KOPT-K1 (cell line): ENCODE data around the gene ZNF207.
"Not testable (repeated sequence)": the region's sequence is repeated elsewhere in the genome, so short reads cannot be mapped to it uniquely, and the experiment has no call there.

ENCODE experiments used
- H3K27ac ChIP-seq: fragments of 200-600 bp; sonication (generic); 2 replicates; pipeline ENCODE4 v1.5.1; 2016; ENCODE audit warnings: antibody characterized with exemption, mild to moderate bottlenecking, low read depth, low read length; ENCODE audit not compliant: poor library complexity, severe bottlenecking
- H3K36me3 ChIP-seq: fragments of 200-600 bp; sonication (generic); 2 replicates; pipeline ENCODE4 v1.5.1; 2017; ENCODE audit warnings: antibody characterized with exemption, mild to moderate bottlenecking, low read length, moderate library complexity; ENCODE audit not compliant: insufficient read depth
- H3K9me3 ChIP-seq: fragments of 200-600 bp; sonication (generic); 2 replicates; pipeline ENCODE4 v1.5.1; 2017; ENCODE audit warnings: antibody characterized with exemption, low read length, mild to moderate bottlenecking; ENCODE audit not compliant: insufficient read depth, poor library complexity, severe bottlenecking

ZNF207 gene

GRCh38 chr17:32349854-32350665 lies at the start of gene ZNF207:
Gene ZNF207 (plus strand): TSS chr17:32350157. CDS start chr17:32350286, 129 bp downstream.
- H3K27ac ChIP-seq: peak within 1 kb of the TSS; percentile 93
- H3K36me3 ChIP-seq: peaks cover 37% of the 10 kb centered on the region
- H3K9me3 ChIP-seq: no peaks in the 10 kb centered on the region

GRCh38 chr17:32302037-32302436 lies 47.9 kb upstream of the ZNF207 start:
- no peaks in the 10 kb centered on the region for H3K9me3 ChIP-seq
- no peaks in the 10 kb centered on the region for H3K36me3 ChIP-seq
- no peak overlapping the region for H3K27ac ChIP-seq

DNA sequence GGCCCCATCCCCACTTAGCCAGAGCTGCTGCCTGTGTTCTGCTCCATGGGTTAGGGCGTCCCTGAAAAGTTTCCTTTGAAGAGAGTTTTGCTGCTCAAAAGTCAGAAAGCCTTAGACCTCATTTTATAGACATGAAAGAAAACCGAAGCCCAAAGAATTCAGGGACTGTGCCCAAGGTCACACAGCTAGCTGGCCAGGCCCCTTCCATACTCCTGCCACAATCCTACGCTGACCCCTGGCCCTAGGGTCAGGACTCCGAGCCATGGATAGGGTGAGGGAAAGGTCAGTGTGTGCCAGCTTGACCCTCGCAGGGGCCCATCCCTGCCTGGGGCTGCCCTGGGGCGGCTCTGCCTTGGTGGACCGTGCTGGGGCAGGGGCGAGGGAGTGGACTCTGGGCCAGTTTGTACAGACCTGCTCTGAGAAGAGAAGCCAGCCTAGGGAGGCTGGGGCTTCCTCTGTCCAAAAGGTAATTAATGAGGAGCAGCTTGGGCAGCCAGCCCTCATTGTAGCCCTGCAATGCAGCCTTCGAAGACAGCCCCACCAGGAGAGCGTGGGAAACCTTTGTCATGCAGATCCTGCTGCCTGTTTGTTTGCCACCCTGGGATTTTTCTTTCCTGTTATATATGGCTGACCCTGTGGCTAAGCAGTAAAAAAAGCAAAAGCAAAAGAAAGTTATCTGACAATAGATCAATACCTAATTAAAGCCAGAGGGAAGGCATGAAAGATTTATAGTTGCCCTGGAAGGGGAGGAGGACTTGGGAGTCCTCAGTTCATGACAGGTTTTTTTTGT lies 46.9 kb upstream of the ZNF207 start:
- Histone ChIP-seq H3K9me3 (no peaks in the 10 kb centered on the region), H3K27ac (no peak overlapping the region), H3K36me3 (no peaks in the 10 kb centered on the region)

GRCh38 chr17:32303781-32304288 lies 46.1 kb upstream of the ZNF207 start:
- H3K27ac ChIP-seq: no peak overlapping the region
- no peaks in the 10 kb centered on the region for H3K9me3 ChIP-seq
- H3K36me3 ChIP-seq: no peaks in the 10 kb centered on the region

DNA sequence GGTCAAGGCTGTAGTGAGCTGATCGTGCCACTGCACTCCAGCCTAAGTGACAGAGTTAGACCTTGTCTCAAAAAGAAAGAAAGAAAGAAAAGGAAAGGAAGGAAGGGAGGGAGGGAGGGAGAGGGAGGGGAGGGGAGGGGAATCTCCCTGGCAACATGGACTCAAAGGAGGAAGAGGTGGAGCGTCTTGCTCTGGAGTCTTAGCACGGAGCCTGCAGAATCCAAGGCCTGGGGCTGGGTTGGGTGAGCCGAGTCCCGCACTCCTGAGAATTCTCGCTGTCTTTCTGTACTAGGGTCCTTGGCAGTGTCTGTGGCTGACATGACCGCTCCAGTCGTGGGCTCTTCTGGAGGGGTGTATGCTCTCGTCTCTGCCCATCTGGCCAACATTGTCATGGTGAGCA lies 44.9 kb upstream of the ZNF207 start:
- no peaks in the 10 kb centered on the region for H3K36me3 ChIP-seq
- no peaks in the 10 kb centered on the region for H3K9me3 ChIP-seq
- no peak overlapping the region for H3K27ac ChIP-seq

DNA sequence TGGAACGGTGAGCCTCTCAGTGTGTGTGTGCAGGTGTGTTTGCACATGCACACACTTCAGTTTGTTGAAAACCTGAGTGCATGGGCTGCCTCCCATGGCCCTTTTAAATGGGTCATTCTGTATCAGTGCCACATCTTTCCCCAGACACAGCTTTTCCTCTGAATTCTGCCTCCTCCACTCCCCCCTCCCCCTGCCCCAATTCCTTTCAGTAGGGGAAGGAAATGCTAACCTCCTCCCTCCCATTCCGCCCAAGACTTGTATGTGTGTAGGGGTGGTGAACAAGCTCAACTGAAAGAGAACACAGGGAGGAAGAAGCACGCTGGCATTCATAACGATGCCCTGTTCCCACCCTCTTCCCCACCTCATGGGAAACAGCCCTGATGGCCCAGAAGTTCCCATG lies 42.3 kb upstream of the ZNF207 start:
- H3K27ac ChIP-seq: no peak overlapping the region
- no peaks in the 10 kb centered on the region for H3K9me3 ChIP-seq
- no peaks in the 10 kb centered on the region for H3K36me3 ChIP-seq

- H3K27ac ChIP-seq: no peak overlapping the region
- H3K9me3 ChIP-seq: no peaks in the 10 kb centered on the region
- H3K36me3 ChIP-seq: no peaks in the 10 kb centered on the region
These were observed 38.9 kb upstream of the ZNF207 start for GRCh38 chr17:32311028-32311536.

- Histone ChIP-seq H3K36me3 (no peaks in the 10 kb centered on the region), H3K9me3 (no peaks in the 10 kb centered on the region), H3K27ac (no peak overlapping the region)
These were observed 35.3 kb upstream of the ZNF207 start for GRCh38 chr17:32314636-32315035.

- no peak overlapping the region for H3K27ac ChIP-seq
- H3K36me3 ChIP-seq: no peaks in the 10 kb centered on the region
- H3K9me3 ChIP-seq: no peaks in the 10 kb centered on the region
These were observed 34.8 kb upstream of the ZNF207 start for GRCh38 chr17:32315171-32315570.

GRCh38 chr17:32316653-32317052 lies 33.3 kb upstream of the ZNF207 start:
- not testable (repeated sequence) for H3K27ac ChIP-seq, H3K36me3 ChIP-seq, H3K9me3 ChIP-seq

GRCh38 chr17:32317353-32317752 lies 32.6 kb upstream of the ZNF207 start:
- H3K9me3 ChIP-seq: no peaks in the 10 kb centered on the region
- H3K27ac ChIP-seq: no peak overlapping the region
- H3K36me3 ChIP-seq: no peaks in the 10 kb centered on the region

DNA sequence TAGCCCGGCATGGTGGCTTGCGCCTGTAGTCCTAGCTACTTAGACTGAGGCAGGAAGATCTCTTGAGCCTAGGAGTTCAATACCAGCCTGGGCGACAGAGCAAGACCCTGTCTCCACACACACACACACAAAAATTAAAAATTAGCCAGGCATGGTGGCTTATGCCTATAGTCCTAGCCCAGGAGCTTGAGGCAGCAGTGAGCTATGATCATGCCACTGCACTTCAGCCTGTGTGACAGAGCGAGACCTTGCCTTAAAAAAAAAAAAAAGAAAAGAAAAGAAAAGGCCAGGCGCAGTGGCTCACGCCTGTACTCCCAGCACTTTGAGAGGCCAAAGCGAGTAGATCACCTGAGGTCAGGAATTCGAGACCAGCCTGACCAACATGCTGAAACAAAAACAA lies 31.9 kb upstream of the ZNF207 start:
- no peak overlapping the region for H3K27ac ChIP-seq
- H3K9me3 ChIP-seq: no peaks in the 10 kb centered on the region
- H3K36me3 ChIP-seq: no peaks in the 10 kb centered on the region

GRCh38 chr17:32319548-32319905 lies 30.4 kb upstream of the ZNF207 start:
- Histone ChIP-seq H3K27ac (no peak overlapping the region), H3K36me3 (no peaks in the 10 kb centered on the region), H3K9me3 (no peaks in the 10 kb centered on the region)

DNA sequence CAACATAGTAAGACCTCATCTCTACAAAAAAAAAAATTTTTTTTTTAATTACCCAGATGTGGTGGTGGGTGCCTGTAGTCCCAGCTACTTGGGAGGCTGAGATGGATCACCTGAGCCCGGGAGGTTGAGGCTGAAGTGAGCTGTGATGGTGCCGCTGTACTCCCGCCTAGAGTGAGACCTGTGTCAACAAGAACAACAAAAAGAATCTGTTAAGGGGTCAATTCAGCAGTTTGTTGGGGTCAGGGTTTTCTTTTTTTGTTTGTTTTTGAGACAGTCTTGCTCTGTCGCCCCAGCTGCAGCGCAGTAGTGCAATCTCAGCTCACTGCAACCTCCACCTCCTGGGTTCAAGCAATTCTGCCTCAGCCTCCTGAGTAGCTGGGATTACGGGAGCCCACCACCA lies 29.9 kb upstream of the ZNF207 start:
- not testable (repeated sequence) for H3K27ac ChIP-seq, H3K9me3 ChIP-seq, H3K36me3 ChIP-seq

GRCh38 chr17:32320847-32321246 lies 29.1 kb upstream of the ZNF207 start:
- no peak overlapping the region for H3K27ac ChIP-seq
- H3K9me3 ChIP-seq: no peaks in the 10 kb centered on the region
- H3K36me3 ChIP-seq: no peaks in the 10 kb centered on the region
